Heart left ventricle (tissue), 16 donors: ENCODE data around the gene SCN1A. TPM values are rescaled to one million over a fixed set of nuclear protein-coding genes. Genes with fewer than 3 reads are reported as not detected.

Source experiments
- ATAC-seq, 4 donors: fragments of 200-7000 bp; cut with Tn5 transposase; one replicate each; pipeline ENCODE4 v1.9.1; 2020 to 2022; ENCODE audit warnings: moderate library complexity in 4 of 4, mild to moderate bottlenecking in 3 of 4, moderate number of reproducible peaks in 1 of 4
- DNase-seq, 5 donors: peaks; one replicate each; pipeline ENCODE4 v3.0.0-alpha.2; 2020
- H3K27ac ChIP-seq, 12 donors: fragments of 200-600 bp; sonication (generic) in 4 of 12; one replicate each; pipeline versions ENCODE4 v1.5.0 to v1.8.0; 2016 to 2022; ENCODE audit warnings: mild to moderate bottlenecking in 2 of 12
- H3K27me3 ChIP-seq, 9 donors: fragments of 200-600 bp; sonication (generic) in 2 of 9; one replicate each; pipeline versions ENCODE4 v1.5.1 to v1.8.0; 2016 to 2022; ENCODE audit warnings: mild to moderate bottlenecking in 3 of 9
- H3K36me3 ChIP-seq, 9 donors: fragments of 200-600 bp; sonication (generic) in 2 of 9; one replicate each; pipeline versions ENCODE4 v1.5.0 to v1.8.0; 2018 to 2022; ENCODE audit warnings: mild to moderate bottlenecking in 2 of 9
- H3K4me1 ChIP-seq, 12 donors: fragments of 200-600 bp; sonication (generic) in 4 of 12; one replicate each; pipeline versions ENCODE4 v1.5.0 to v1.8.0; 2016 to 2022; ENCODE audit warnings: mild to moderate bottlenecking in 3 of 12
- H3K4me3 ChIP-seq, 12 donors: fragments of 200-600 bp; sonication (generic) in 4 of 12; one replicate each; pipeline versions ENCODE4 v1.5.0 to v1.8.0; 2017 to 2022; ENCODE audit warnings: mild to moderate bottlenecking in 9 of 12, moderate library complexity in 4 of 12
- H3K9me3 ChIP-seq, 12 donors: fragments of 200-600 bp; sonication (generic) in 4 of 12; one replicate each; pipeline versions ENCODE4 v1.5.0 to v1.8.0; 2016 to 2022; ENCODE audit warnings: mild to moderate bottlenecking in 1 of 12
- CTCF ChIP-seq, 12 donors: fragments of 200-600 bp; sonication (generic) in 4 of 12; IDR thresholded peaks; one replicate each; pipeline versions ENCODE4 v1.5.0 to v1.8.0; 2018 to 2022; ENCODE audit warnings: antibody characterized with exemption in 12 of 12, mild to moderate bottlenecking in 5 of 12
- POLR2A ChIP-seq, 2 donors: fragments of 450-650 bp; IDR thresholded peaks; one replicate each; pipeline ENCODE4 v1.6.1; 2017; ENCODE audit warnings: antibody characterized with exemption in 2 of 2, mild to moderate bottlenecking in 2 of 2, moderate library complexity in 2 of 2
- WGBS, 4 donors: extraction: QIAGEN DNeasy Blood & Tissue Kit in 2 of 4; methylation state at CpG; one replicate each; pipeline versions ENCODE4 v1.1.5 to v1.1.7; 2013 to 2018; 5-methylcytosine and 5-hydroxymethylcytosine counted together
- intact Hi-C, 10 donors: fragments of 100-400 bp; cut with DNase I; formaldehyde crosslinking; loops; one replicate each; pipeline versions ENCODE4 v1.11.1 to v1.14.2; 2022
- polyA plus RNA-seq, 2 donors: library from polyadenylated mRNA; stranded (reverse); fragments of 200-250 nt; gene quantifications; one replicate each; pipeline ENCODE4 v1.2.3, GENCODE V29; 2013
- total RNA-seq, 9 donors: library from RNA; depleted of rRNA in 2 of 9; stranded (reverse); fragments of >200 nt in 2 of 9; fragmentation: NEBNext Ultra II Directional in 3 of 9; extraction: Animal tissue kit (Norgen Biotek cat#: 25700) in 3 of 9; gene quantifications; one replicate each; pipeline versions ENCODE4 v1.1.0 to v1.2.4, GENCODE V29; 2016 to 2023
- donor health status: ischemic (EF 13 %, LVEDD 7.1; RV severe dilation, severe dysfunction).
- donor health status: healthy with polysubstance abuse.
- donor health status: DM: no; HTN: yes; CAD: no.
- donor health status: DM: no; HTN: no; CAD: no.
- donor health status: ischemic (EF 25% LVEDD 6.9; RV normal size, moderate dysfunction).
- donor health status: ischemic (EF 25% LVEDD 5.7; RV mildly dilated, moderate dysfunction).
- donor health status: healthy.
- donor health status: DM: yes; HTN: yes; CAD: no.
- donor health status: ischemic (EF 35%, LVEDD 5.7; RV mildly dilated, moderate dysfunction).
- donor health status: nonischemic (EF 11% LVEDD 7.7; RV severe dilation, severe dysfunction).
- donor health status: DM: yes; HTN: yes; CAD: no.
- donor health status: PGD.
- donor health status: ischemic (EF 29% LVEDD 5.4; RV normal size, mild dysfunction).
- donor health status: nonischemic (EF 23%, LVEDD 6.1; RV moderate dilation, normal function).

SCN1A gene
- total and polyA plus RNA-seq, 11 donors, result 0.05 to 1.3 (median 0.32) TPM; not detected in 3

- H3K4me1 ChIP-seq, result no peaks in the 10 kb centered on the region
- H3K4me3 ChIP-seq, result no peak overlapping the region
- intact Hi-C loops, result no loop called here
- no peak overlapping the region for H3K27ac ChIP-seq
- DNase-seq (no peak), ATAC-seq (no peak)
- H3K36me3 ChIP-seq, result no peaks in the 10 kb centered on the region
- no peaks in the 10 kb centered on the region for H3K27me3 ChIP-seq
- TF ChIP-seq CTCF (IDR thresholded peaks at IDR 0.05) (no peak), POLR2A (IDR thresholded peaks at IDR 0.05) (no peak)
- H3K9me3 ChIP-seq, result no peaks in the 10 kb centered on the region
These were observed 84.9 kb downstream of the SCN1A start for GRCh38 chr2:166042768-166043390.

- intact Hi-C loops, result no loop called here
- no peak overlapping the region for H3K27ac ChIP-seq
- no peak overlapping the region for H3K4me3 ChIP-seq
- H3K4me1 ChIP-seq, result no peaks in the 10 kb centered on the region
- H3K9me3 ChIP-seq, result no peaks in the 10 kb centered on the region
- TF ChIP-seq POLR2A (IDR thresholded peaks at IDR 0.05), result no peak
- no peak for TF ChIP-seq CTCF (IDR thresholded peaks at IDR 0.05)
- H3K36me3 ChIP-seq, result no peaks in the 10 kb centered on the region
- ATAC-seq (no peak), DNase-seq (no peak)
- 57 to 72% (median 65%) methylated on average over 1 of the region's 1 CpG for WGBS, 4 donors
- no peaks in the 10 kb centered on the region for H3K27me3 ChIP-seq
These were observed 85.5 kb downstream of the SCN1A start for GRCh38 chr2:166042356-166042755.

- no peak overlapping the region for H3K27ac ChIP-seq
- intact Hi-C loops, result no loop called here
- H3K9me3 ChIP-seq, result no peaks in the 10 kb centered on the region
- DNase-seq (no peak), ATAC-seq (no peak)
- no peaks in the 10 kb centered on the region for H3K4me1 ChIP-seq
- no peaks in the 10 kb centered on the region for H3K27me3 ChIP-seq
- no peak overlapping the region for H3K4me3 ChIP-seq
- WGBS, 4 donors, result 77 to 96% (median 85%) methylated on average over 1 of the region's 1 CpG
- TF ChIP-seq POLR2A (IDR thresholded peaks at IDR 0.05) (no peak), CTCF (IDR thresholded peaks at IDR 0.05) (no peak)
- no peaks in the 10 kb centered on the region for H3K36me3 ChIP-seq
These were observed 86.2 kb downstream of the SCN1A start for GRCh38 chr2:166041613-166042012.

- intact Hi-C loops, result no loop called here
- Histone ChIP-seq H3K4me1 (no peaks in the 10 kb centered on the region), H3K9me3 (no peaks in the 10 kb centered on the region), H3K36me3 (no peaks in the 10 kb centered on the region), H3K27me3 (no peaks in the 10 kb centered on the region), H3K27ac (no peak overlapping the region), H3K4me3 (no peak overlapping the region)
- TF ChIP-seq CTCF (IDR thresholded peaks at IDR 0.05) (no peak), POLR2A (IDR thresholded peaks at IDR 0.05) (no peak)
- ATAC-seq, result no peak
- DNase-seq, result no peak
- WGBS, 4 donors, result 0 to 41% (median 12%) methylated on average over 1 of the region's 1 CpG
These were observed 95.5 kb downstream of the SCN1A start for GRCh38 chr2:166032361-166032760.
